Mammary epithelial cell (primary cell): ENCODE measurements around the gene MERTK.

Source experiments
- EZH2 ChIP-seq: IDR thresholded peaks from 2 replicates; pipeline ENCODE4 v1.6.1; 2012; ENCODE audit warnings: low read length, inconsistent platforms, borderline replicate concordance
- TF ChIP-seq, protein P1 (sequence below), 2 donors: IDR thresholded peaks in 1 of 2; conservative IDR thresholded peaks in 1 of 2; 2 replicates each; pipeline ENCODE4 v1.5.1; 2011 to 2012; ENCODE audit warnings: inconsistent platforms in 2 of 2, low read length in 2 of 2, mild to moderate bottlenecking in 2 of 2, control low read depth in 1 of 2, low read depth in 1 of 2; ENCODE audit not compliant: insufficient read depth in 1 of 2; ENCODE audit errors: extremely low read depth in 1 of 2

DNA sequence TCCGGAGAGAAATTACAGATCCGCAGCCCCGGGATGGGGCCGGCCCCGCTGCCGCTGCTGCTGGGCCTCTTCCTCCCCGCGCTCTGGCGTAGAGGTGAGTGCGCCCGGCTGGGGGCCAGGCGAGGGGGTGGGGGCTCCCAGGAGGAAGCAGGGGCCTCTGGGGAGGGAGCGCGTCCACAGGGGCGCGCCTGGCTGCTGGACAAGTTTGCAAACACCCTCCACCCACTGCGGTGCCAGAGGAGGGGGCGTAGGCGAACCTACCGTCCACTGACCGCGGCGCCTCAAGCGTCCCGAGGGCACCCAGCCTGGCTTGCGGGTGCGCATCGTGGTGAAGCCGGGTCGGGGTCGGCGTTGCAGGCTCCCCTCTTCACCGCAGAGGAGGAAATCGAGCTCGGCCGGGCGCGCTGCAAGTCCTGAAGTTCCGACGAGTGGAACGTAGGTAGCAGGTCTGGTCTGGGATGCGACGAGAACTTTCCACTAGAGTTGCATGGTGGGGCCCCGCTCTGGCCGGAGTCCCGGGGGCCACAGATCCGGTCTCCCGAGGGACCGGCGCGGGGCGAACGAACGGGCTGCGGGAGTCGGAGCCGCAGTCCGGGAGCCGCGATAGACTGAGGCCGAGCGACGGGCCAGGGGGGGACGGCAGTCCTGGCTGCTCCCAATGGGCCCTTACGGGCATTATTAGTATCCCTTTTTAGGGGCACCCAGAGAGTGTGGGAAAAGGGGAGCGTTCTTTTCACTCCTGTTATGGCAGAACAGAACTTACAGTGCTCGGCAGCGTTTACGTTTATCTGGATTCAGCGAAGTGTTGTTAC lies 502 bp downstream of the MERTK start:
- TF ChIP-seq, protein P1, sequence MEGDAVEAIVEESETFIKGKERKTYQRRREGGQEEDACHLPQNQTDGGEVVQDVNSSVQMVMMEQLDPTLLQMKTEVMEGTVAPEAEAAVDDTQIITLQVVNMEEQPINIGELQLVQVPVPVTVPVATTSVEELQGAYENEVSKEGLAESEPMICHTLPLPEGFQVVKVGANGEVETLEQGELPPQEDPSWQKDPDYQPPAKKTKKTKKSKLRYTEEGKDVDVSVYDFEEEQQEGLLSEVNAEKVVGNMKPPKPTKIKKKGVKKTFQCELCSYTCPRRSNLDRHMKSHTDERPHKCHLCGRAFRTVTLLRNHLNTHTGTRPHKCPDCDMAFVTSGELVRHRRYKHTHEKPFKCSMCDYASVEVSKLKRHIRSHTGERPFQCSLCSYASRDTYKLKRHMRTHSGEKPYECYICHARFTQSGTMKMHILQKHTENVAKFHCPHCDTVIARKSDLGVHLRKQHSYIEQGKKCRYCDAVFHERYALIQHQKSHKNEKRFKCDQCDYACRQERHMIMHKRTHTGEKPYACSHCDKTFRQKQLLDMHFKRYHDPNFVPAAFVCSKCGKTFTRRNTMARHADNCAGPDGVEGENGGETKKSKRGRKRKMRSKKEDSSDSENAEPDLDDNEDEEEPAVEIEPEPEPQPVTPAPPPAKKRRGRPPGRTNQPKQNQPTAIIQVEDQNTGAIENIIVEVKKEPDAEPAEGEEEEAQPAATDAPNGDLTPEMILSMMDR (conservative IDR thresholded peaks at IDR 0.05 in 1 of 2, IDR thresholded peaks at IDR 0.05 in 1 of 2; ENCODE audit: extremely low read depth in 1 of 2, insufficient read depth in 1 of 2, low read depth in 1 of 2, low read length in 2 of 2): no peak
- TF ChIP-seq EZH2: peak; percentile 98
